Cardiac muscle cell (in vitro differentiated cells and primary cell): Measurements from ENCODE around the gene CCDC93. TPM values are rescaled to one million over a fixed set of nuclear protein-coding genes. Genes with fewer than 3 reads are reported as not detected.

Experiments used
- DNase-seq, 2 donors: peaks; one replicate each; pipeline versions ENCODE4 v3.0.0 to v3.0.0-alpha.2; 2010 to 2017; ENCODE audit warnings: low read depth in 1 of 2, low spot score in 1 of 2
- H3K27ac ChIP-seq: fragments of 200-600 bp; sonication (generic); 2 replicates; pipeline ENCODE4 v1.5.1; 2016
- H3K27me3 ChIP-seq: fragments of 200-600 bp; sonication (generic); 2 replicates; pipeline ENCODE4 v1.6.0; 2016; ENCODE audit warnings: control low read depth
- H3K36me3 ChIP-seq: fragments of 200-600 bp; sonication (generic); 2 replicates; pipeline ENCODE4 v1.5.1; 2016; ENCODE audit warnings: control low read depth
- H3K4me1 ChIP-seq: fragments of 200-600 bp; sonication (generic); 2 replicates; pipeline ENCODE4 v1.8.1; 2017; ENCODE audit warnings: low read depth, mild to moderate bottlenecking, mixed run types
- H3K4me3 ChIP-seq: fragments of 200-600 bp; sonication (generic); 2 replicates; pipeline ENCODE4 v1.5.1; 2016; ENCODE audit warnings: mild to moderate bottlenecking
- H3K9me3 ChIP-seq: fragments of 200-600 bp; sonication (generic); 2 replicates; pipeline ENCODE4 v1.5.1; 2017; ENCODE audit warnings: low read depth, mild to moderate bottlenecking, control low read depth
- CTCF ChIP-seq: IDR thresholded peaks from 2 replicates; pipeline ENCODE4 v1.5.1; 2012; ENCODE audit warnings: low read depth, mild to moderate bottlenecking, low read length
- polyA plus RNA-seq: library from polyadenylated mRNA; unstranded; fragments of >200 nt; fragmentation: Nextera tagmentation; extraction: Ambion mirVana; gene quantifications from 2 replicates; pipeline ENCODE4 v1.2.1, GENCODE V29; 2016
- total RNA-seq: library from RNA; depleted of rRNA; stranded (reverse); fragments of >200 nt; gene quantifications from 2 replicates; pipeline ENCODE4 v1.2.3, GENCODE V29; 2016

Gene CCDC93
- total and polyA plus RNA-seq, 2 experiments from 2014 or later = 16.9 to 20.8 TPM

GRCh38 chr2:118046634-118047210 is 32.9 kb upstream of the CCDC93 start:
- H3K27me3 ChIP-seq = peaks cover 4% of the 10 kb centered on the region
- no peaks in the 10 kb centered on the region for H3K4me1 ChIP-seq
- DNase-seq = peak; percentile 52 to 68
- H3K27ac ChIP-seq = no peak overlapping the region
- no peaks in the 10 kb centered on the region for H3K36me3 ChIP-seq
- H3K9me3 ChIP-seq = no peaks in the 10 kb centered on the region
- H3K4me3 ChIP-seq = no peak overlapping the region
- peak; percentile 60 for TF ChIP-seq CTCF

DNA sequence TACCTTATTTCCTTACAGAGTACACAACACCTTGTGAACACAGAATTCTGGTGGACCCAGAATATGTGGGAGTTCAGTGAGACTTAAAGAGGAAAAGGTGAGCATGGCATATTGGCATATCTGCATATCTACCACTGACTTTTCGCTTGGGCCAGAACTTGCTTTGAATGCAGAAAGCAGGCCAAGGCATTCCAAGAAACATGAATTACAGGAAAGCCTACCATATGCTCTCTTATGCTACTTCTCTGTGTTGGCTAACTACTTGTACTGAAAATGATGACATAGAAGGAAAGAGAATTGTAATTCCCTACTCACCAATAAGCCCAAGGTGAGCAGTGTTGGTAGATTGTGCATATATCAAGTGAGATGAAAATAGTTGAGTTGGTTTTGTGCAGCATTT is 31.4 kb upstream of the CCDC93 start:
- no peak for TF ChIP-seq CTCF
- H3K4me1 ChIP-seq = no peaks in the 10 kb centered on the region
- no peak for DNase-seq

GRCh38 chr2:118044854-118045253 is 31.0 kb upstream of the CCDC93 start:
- Histone ChIP-seq H3K36me3 (no peaks in the 10 kb centered on the region), H3K27ac (no peak overlapping the region), H3K4me3 (no peak overlapping the region), H3K9me3 (no peaks in the 10 kb centered on the region), H3K4me1 (no peaks in the 10 kb centered on the region), H3K27me3 (peaks cover 4% of the 10 kb centered on the region)
- no peak for DNase-seq
- no peak for TF ChIP-seq CTCF

More for the DNA sequence above, 31.4 kb upstream of the CCDC93 start:
- H3K9me3 ChIP-seq = no peaks in the 10 kb centered on the region
- no peaks in the 10 kb centered on the region for H3K36me3 ChIP-seq
- no peak overlapping the region for H3K4me3 ChIP-seq
- H3K27me3 ChIP-seq = peaks cover 4% of the 10 kb centered on the region
- H3K27ac ChIP-seq = no peak overlapping the region

DNA sequence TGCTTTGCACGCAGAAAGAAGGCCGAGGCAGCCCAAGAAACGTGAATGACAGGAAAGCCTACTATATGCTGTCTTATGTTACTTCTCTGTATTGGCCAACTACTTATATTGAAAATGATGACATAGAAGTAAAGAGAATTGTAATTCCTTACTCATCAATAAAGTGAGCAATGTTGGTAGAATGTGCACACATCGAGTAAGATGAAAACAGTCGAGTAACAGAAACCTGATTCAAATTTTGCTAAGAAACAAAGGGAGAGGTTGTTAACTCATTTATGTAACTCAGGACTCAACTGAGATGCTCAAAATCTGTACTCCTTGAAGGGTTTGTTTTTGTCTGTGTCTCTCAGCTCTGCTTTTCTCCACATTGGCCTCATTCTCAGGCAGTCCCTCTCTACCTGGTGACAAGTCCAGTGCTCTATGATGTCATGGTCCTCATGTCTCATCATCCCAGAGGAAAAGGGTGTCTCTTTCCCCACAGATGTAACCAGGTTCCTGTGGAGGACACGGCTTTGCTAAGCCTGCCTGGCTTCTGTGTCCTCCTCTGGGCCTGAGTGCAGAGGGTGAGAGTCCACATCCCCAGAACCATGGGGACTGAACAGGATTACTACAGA is 30.3 kb upstream of the CCDC93 start:
- DNase-seq = no peak
- no peaks in the 10 kb centered on the region for H3K9me3 ChIP-seq
- no peak overlapping the region for H3K4me3 ChIP-seq
- peaks cover 4% of the 10 kb centered on the region for H3K27me3 ChIP-seq
- H3K36me3 ChIP-seq = no peaks in the 10 kb centered on the region
- H3K4me1 ChIP-seq = no peaks in the 10 kb centered on the region
- no peak overlapping the region for H3K27ac ChIP-seq
- TF ChIP-seq CTCF = no peak

DNA sequence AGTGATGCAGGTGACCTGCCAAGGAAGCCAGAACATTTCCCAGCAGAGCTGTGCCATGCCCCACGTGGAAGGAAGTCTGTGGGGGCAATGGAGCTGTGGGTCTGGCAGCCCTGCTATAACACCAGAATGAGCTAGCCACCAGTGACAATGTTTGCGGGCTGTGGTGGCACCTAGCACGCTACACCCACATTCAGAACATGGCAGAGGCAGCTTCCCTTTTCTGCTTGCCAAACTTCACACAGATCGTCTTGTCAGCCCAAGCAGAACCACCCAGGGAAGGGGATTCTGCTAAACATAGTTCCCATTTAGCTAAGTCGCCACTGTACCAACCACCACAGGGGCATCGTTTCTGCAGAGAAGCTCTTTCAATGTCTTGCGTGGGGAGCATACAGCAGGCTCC is 27.0 kb upstream of the CCDC93 start:
- no peak overlapping the region for H3K27ac ChIP-seq
- no peaks in the 10 kb centered on the region for H3K36me3 ChIP-seq
- H3K9me3 ChIP-seq = no peaks in the 10 kb centered on the region
- no peaks in the 10 kb centered on the region for H3K4me1 ChIP-seq
- no peak for DNase-seq
- TF ChIP-seq CTCF = no peak
- no peak overlapping the region for H3K4me3 ChIP-seq
- peaks cover 4% of the 10 kb centered on the region for H3K27me3 ChIP-seq
